GM21423 (cell line): Measurements from ENCODE around the gene NECAP2.
"Not testable (repeated sequence)": the region's sequence is repeated elsewhere in the genome, so short reads cannot be mapped to it uniquely, and the experiment has no call there.

Source experiments
- ATAC-seq: cut with Tn5 transposase; IDR thresholded peaks from one replicate; pipeline ENCODE4 v1.9.1; 2021; ENCODE audit warnings: mild to moderate bottlenecking, moderate library complexity; ENCODE audit not compliant: unreplicated experiment

NECAP2 gene

DNA sequence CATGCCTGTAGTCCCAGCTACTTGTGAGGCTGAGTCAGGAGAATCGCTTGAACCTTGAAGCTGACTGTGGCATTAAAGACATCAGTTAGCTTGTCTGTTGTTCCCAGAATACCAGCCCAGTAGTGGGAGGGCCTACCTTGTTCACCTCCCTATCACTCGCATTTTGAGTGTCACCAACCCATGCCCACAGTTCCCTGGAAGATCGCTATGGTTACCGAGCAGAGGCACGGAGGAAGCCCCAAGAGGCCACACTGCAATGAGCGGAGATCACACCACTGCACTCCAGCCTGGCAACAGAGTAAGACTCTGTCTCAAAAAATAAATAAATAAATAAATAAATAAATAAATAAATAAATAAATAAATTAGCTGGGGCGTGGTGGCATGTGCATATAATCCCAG is 52.4 kb downstream of the NECAP2 start:
- not testable (repeated sequence) for ATAC-seq

DNA sequence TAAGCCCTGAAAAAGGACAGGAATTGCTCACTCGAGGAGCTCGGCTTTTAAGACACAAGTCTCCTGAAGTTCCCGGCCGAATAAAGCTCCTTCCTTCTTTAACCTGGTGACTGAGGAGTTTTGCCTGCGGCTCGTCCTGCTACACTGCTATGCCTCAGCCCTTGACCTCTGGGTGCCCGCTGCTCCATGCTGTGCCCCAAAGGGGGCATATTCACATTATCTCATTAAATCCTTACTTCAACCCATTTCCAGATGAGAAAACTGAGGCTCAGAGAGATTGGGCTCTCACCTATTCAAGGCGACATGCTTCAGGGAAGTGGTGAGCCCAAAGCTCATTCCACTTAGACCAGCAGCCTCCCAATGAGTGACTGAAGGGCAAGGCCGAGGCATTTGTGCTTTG is 53.2 kb downstream of the NECAP2 start:
- not testable (repeated sequence) for ATAC-seq

- not testable (repeated sequence) for ATAC-seq
Measured at GRCh38 chr1:16497474-16497904, 57.0 kb downstream of the NECAP2 start.

- not testable (repeated sequence) for ATAC-seq
Measured at GRCh38 chr1:16498047-16498446, 57.5 kb downstream of the NECAP2 start.

- ATAC-seq, result peak; percentile 95
Measured at GRCh38 chr1:16498573-16499413, 58.3 kb downstream of the NECAP2 start.

DNA sequence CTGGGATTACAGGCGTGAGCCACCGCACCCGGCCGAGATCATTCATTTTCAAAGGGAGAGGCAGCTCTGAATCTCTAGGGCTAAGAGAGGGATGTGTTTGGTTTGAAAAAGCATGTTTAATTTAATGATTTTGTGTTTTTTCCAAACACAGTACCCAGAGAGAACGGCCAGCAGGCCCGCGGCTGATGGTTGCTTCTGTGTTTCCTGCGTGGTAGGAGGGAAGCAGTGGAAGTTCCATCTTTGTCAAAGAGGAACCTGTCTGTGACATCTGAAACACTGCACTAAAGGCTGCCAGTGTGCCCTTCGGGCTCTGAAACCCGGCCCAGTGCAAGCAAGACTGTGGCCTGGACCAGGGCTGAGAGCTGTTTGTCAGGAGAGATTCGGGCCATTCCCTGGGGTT is 59.9 kb downstream of the NECAP2 start:
- ATAC-seq, result not testable (repeated sequence)

DNA sequence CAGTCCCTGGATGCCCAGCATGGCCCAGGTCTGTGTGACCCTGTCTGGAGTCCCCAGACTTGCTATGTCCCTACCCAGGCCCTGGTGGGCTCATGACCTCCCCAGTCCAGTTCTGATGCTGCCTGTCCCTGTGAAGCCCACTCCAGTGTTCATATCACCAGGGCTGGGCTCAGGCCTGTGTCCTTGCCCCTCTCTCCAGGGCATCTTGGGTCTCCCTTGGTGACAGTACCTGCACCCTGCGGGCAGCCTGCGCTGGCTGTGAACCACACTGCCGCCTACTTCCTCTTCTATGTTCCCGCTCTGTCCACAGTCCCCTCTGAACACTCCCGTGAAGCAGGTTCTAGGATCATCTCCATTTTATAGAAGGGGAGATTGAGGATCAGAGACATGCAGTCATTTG is 60.5 kb downstream of the NECAP2 start:
- ATAC-seq, result not testable (repeated sequence)

DNA sequence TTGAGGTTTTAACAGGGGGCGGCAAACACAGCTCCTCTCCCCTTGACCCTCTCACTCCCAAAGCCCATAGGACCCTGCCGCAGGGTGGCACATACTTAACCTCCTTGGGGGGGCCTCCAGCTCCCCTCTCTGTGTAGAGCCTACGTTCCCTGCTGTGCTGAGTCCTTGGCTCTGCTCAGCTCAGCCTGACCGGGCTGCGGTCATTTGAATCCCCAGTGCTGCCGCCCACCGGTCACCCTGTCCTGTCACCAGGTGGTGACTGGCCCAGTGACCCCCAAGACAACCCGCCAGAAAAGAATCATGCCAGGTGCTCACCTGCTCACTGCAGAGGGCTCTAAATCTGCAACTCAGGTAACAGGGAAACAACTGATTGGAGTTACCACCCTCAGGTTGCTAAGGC is 60.9 kb downstream of the NECAP2 start:
- not testable (repeated sequence) for ATAC-seq

DNA sequence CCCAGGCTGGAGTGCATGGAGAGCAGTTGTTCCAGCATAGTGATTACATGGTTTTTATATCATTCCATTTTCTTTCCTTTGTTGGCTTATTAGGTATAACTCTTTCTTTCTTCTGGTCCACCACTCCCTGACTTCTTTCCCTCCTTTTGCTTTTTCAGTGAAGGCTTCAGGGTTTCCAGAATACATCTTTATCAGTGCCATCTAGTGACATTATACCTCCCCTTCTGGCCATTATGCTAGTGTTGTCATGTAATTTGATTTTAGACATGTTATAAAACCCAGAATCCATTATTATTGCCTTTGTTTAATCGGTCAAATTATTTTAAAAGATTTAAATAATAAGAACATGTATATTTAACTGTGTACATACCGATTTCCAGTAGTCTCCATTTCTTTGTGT is 63.0 kb downstream of the NECAP2 start:
- no peak for ATAC-seq

DNA sequence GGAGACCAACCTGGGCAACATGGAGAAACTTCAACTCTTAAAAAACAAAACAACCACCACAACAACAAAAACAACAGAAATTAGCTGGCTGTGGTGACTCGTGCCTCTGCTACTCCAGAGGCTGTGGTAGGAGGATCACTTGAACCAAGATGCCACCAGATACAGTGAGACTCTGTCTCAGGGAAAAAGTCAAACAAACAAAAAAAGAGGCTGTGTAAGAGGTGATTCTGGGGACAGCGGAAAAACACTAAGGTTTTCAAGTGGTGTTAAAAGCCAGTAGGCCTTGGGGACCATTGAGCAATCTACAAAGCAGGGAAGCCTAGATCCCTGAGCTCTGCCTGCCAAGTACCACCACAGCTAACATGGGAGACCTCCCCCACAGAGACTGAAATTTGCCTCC is 65.3 kb downstream of the NECAP2 start:
- not testable (repeated sequence) for ATAC-seq

- ATAC-seq, result not testable (repeated sequence)
Measured at GRCh38 chr1:16506364-16507136, 66.0 kb downstream of the NECAP2 start.

DNA sequence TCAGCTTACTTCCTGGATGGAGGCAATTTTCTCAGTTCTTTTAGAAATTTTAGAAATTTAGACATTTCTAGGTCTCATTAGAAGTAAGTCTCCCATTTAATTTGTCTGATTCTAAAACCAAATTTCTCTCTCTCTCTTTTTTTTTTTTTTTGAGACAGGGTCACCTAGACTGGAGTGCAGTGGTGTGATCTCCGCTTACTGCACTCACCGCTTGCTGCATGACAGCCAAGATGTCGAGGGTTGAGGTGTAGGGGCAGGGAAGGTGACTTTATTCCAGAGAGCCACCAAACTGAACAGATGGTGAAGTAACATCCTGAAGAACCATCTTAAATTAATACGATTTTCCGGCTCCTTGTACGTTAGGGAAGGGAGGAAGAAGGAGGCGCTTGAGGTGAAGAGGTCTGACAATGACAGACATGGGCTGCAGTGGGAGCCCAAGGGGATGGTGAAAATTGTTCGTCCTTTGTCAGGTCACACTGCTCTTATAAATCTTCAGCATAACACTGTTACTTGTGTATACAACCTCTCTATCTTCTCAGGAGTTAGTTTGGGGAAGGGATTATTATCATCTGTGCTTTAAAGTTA is 68.4 kb downstream of the NECAP2 start:
- ATAC-seq, result not testable (repeated sequence)
